ENCODE measurements around the gene PPP1R16B.

The PPP1R16B gene

DNA sequence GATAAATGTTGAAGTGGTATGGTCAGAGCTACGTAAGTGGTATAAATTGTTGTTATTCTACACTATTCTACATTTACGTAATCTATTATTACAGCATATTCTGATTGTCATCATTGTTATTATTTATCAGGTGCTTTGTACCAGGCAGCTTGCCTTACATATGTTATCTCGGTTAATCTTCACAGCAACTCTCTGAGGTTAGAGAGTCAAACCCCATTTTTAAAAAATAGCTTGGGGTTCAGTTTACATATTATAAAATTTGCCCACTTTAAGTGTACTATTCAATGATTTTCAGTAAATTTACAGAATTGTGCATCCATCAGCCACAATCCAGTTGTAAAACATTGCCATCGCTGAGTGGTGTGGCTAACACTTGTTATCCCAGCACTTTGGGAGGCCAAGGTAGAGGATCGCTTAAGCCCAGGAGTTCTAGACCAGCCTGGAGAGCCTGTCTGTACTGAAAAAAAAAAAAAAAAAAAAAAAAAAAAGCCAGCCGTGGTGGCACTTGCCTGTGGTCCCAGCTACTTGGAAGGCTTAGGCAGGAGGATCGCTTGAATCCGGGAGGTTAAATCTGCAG, 35.5 kb downstream of the PPP1R16B start:
- no peaks in the 10 kb centered on the region for H3K36me3 ChIP-seq (replicated peaks)
- no peaks in the 10 kb centered on the region for H3K27me3 ChIP-seq (replicated peaks)
- no peak for DNase-seq
- in situ Hi-C loops (cut with HindIII; ENCODE audit: low pct_ligation_motif_present, low sequenced_read_pairs): no loop called here
- no peak overlapping the region for H3K4me3 ChIP-seq (ENCODE audit: low read depth, low read length)
- H3K27ac ChIP-seq: no peak overlapping the region
- TF ChIP-seq, protein P1, sequence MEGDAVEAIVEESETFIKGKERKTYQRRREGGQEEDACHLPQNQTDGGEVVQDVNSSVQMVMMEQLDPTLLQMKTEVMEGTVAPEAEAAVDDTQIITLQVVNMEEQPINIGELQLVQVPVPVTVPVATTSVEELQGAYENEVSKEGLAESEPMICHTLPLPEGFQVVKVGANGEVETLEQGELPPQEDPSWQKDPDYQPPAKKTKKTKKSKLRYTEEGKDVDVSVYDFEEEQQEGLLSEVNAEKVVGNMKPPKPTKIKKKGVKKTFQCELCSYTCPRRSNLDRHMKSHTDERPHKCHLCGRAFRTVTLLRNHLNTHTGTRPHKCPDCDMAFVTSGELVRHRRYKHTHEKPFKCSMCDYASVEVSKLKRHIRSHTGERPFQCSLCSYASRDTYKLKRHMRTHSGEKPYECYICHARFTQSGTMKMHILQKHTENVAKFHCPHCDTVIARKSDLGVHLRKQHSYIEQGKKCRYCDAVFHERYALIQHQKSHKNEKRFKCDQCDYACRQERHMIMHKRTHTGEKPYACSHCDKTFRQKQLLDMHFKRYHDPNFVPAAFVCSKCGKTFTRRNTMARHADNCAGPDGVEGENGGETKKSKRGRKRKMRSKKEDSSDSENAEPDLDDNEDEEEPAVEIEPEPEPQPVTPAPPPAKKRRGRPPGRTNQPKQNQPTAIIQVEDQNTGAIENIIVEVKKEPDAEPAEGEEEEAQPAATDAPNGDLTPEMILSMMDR (IDR thresholded peaks at IDR 0.05; ENCODE audit: low read depth, low read length, missing control alignments): no peak

DNA sequence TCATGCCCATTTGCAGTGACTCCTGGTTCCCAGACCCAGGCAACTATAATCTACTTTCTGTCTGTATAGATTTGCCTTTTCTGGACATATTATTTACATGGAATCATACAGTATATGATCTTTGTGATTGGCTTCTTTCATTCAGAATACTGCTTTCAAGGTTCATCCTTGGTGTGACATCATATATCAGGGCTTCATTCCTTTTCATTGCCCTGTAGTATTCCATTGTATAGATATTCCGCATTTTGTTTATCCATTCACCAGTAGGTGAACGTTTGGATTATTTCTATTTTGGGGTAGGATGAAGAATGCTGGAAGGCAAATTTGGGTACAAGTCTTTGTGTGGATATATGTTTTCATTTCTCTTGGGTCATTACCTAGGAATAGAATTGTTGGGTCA, 36.1 kb downstream of the PPP1R16B start:
- in situ Hi-C loops (cut with HindIII; ENCODE audit: low pct_ligation_motif_present, low sequenced_read_pairs): no loop called here
- no peak overlapping the region for H3K27ac ChIP-seq

DNA sequence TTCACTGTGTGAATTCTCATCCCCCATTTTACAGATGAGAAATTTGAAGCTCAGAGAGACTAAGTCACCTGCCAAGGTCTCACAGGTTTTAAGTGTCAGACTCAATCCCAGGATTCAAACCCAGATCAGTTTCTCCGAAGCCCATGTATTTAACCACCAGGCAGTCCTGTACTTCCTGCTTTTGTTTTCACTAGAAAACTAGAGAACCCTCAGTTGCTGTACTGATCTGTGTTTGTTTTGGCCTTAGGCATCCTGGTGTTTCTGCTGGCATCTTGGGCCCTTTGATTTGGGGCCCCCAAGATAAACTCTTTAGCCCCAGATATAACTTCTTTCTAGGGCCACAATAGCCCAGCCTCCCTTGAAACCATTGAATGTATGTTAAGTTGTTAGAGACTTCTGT, 36.5 kb downstream of the PPP1R16B start:
- DNase-seq: no peak
- no peak overlapping the region for H3K4me3 ChIP-seq (ENCODE audit: low read depth, low read length)

More for the DNA sequence above, 36.1 kb downstream of the PPP1R16B start:
- TF ChIP-seq, protein P1 (IDR thresholded peaks at IDR 0.05; ENCODE audit: low read depth, low read length, missing control alignments): no peak
- no peak overlapping the region for H3K4me3 ChIP-seq (ENCODE audit: low read depth, low read length)
- no peaks in the 10 kb centered on the region for H3K36me3 ChIP-seq (replicated peaks)
- DNase-seq: no peak
- H3K27me3 ChIP-seq (replicated peaks): no peaks in the 10 kb centered on the region

DNA sequence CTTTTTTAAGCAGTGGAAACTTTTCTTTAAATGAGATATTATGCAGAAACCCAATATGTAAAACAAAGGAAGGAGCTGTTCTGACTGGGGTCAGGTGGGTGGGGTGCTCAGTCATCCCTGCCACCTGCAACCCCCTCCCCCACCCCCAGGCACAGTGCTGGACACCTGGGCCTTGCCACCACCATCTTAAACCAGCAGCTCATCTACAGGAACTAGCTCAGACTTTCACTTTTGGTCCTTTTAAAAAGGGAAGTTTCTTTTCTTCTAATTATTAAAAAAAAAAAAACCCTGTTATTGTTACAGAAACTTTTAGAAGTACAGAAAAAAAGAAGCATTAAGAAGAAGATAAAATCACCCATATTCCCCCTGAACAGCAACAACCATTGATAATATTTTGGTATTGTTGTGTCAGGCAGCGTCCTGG, 37.1 kb downstream of the PPP1R16B start:
- Histone ChIP-seq H3K4me3 (ENCODE audit: low read depth, low read length) (no peak overlapping the region), H3K36me3 (replicated peaks) (no peaks in the 10 kb centered on the region), H3K27ac (no peak overlapping the region), H3K27me3 (replicated peaks) (no peaks in the 10 kb centered on the region)
- in situ Hi-C loops (cut with HindIII; ENCODE audit: low pct_ligation_motif_present, low sequenced_read_pairs): no loop called here
- no peak for DNase-seq
- TF ChIP-seq, protein P1 (IDR thresholded peaks at IDR 0.05; ENCODE audit: low read depth, low read length, missing control alignments): no peak

More for the DNA sequence above, 36.5 kb downstream of the PPP1R16B start:
- no peaks in the 10 kb centered on the region for H3K36me3 ChIP-seq (replicated peaks)
- TF ChIP-seq, protein P1 (IDR thresholded peaks at IDR 0.05; ENCODE audit: low read depth, low read length, missing control alignments): no peak
- no peak overlapping the region for H3K27ac ChIP-seq
- H3K27me3 ChIP-seq (replicated peaks): no peaks in the 10 kb centered on the region
- in situ Hi-C loops (cut with HindIII; ENCODE audit: low pct_ligation_motif_present, low sequenced_read_pairs): no loop called here

DNA sequence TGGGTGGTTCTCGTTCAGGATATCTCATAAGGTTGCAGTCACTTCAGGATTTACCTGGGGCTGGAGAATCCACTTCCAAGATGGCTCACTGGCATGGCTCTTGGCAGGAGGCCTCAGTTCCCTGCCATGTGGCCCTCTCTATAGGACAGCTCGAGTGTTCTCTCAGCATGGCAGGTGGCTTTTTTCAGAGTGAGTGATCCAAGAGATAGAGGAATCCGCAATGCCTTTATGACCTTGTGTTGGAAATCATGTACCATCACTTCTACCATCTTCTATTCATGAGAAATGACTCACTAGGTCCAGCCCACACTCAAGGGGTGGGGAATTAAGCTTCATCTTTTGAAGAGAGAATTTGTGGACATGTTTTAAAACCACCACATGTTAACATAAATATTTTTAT, 37.8 kb downstream of the PPP1R16B start:
- in situ Hi-C loops (cut with HindIII; ENCODE audit: low pct_ligation_motif_present, low sequenced_read_pairs): no loop called here
- DNase-seq: no peak
- TF ChIP-seq, protein P1 (IDR thresholded peaks at IDR 0.05; ENCODE audit: low read depth, low read length, missing control alignments): no peak
- H3K4me3 ChIP-seq (ENCODE audit: low read depth, low read length): no peak overlapping the region
- H3K27ac ChIP-seq: no peak overlapping the region
- H3K36me3 ChIP-seq (replicated peaks): no peaks in the 10 kb centered on the region
- H3K27me3 ChIP-seq (replicated peaks): no peaks in the 10 kb centered on the region

DNA sequence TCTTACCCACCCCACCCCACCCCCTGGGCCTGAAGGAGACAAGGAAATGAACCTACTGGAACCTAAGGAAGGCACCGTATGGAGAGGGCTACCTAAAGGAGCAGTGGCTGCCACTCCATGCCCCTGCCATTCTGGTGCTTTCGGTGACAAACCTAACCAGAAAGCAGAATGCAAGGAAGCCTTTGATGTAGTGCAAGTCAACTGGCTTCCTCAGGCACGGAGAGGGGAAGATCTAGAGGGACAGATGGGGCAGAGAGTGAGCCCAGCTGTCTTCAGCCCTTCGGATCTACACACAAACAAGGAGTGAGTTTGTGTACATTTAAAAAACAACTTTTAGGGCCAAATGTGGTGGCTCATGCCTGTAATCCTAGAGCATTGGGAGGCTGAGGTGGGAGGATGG, 39.5 kb downstream of the PPP1R16B start:
- H3K27me3 ChIP-seq (replicated peaks): no peaks in the 10 kb centered on the region
- H3K27ac ChIP-seq: no peak overlapping the region
- no peaks in the 10 kb centered on the region for H3K36me3 ChIP-seq (replicated peaks)
- TF ChIP-seq, protein P1 (IDR thresholded peaks at IDR 0.05; ENCODE audit: low read depth, low read length, missing control alignments): no peak
- no peak overlapping the region for H3K4me3 ChIP-seq (ENCODE audit: low read depth, low read length)
- in situ Hi-C loops (cut with HindIII; ENCODE audit: low pct_ligation_motif_present, low sequenced_read_pairs): no loop called here
- no peak for DNase-seq

Data from brain microvascular endothelial cell (primary cell).